ENCODE data around the gene LHFPL4. TPM values are rescaled to one million over a fixed set of nuclear protein-coding genes. Genes with fewer than 3 reads are reported as not detected.
"Not testable (repeated sequence)": the region's sequence is repeated elsewhere in the genome, so short reads cannot be mapped to it uniquely, and the experiment has no call there.

The LHFPL4 gene
- not detected in 2 replicates for total RNA-seq (2022)
- not detected for Bru-seq, nascent RNA
- BruChase-seq, experiment 1, labeled RNA remaining after a 6-hour chase = not detected
- percentile 2 among the genes with signal in this experiment for BruChase-seq, experiment 2, labeled RNA remaining after a 2-hour chase
- long read RNA-seq = 0 reads

- BruUV-seq (replicated peaks) = no TSS peak
- Mint-ChIP-seq H3K9me3 (ENCODE audit: unreplicated experiment) (no peaks in the 10 kb centered on the region), H3K36me3 (ENCODE audit: insufficient read depth, unreplicated experiment) (no peaks in the 10 kb centered on the region), H3K27me3 (ENCODE audit: insufficient read depth, unreplicated experiment) (peaks cover 58% of the 10 kb centered on the region), H3K4me1 (ENCODE audit: insufficient read depth, unreplicated experiment) (no peaks in the 10 kb centered on the region), H3K27ac (ENCODE audit: low read depth, unreplicated experiment) (no peak within 1 kb of the TSS), H3K4me3 (ENCODE audit: unreplicated experiment) (no peak within 1 kb of the TSS)
- TF ChIP-seq, protein P1, sequence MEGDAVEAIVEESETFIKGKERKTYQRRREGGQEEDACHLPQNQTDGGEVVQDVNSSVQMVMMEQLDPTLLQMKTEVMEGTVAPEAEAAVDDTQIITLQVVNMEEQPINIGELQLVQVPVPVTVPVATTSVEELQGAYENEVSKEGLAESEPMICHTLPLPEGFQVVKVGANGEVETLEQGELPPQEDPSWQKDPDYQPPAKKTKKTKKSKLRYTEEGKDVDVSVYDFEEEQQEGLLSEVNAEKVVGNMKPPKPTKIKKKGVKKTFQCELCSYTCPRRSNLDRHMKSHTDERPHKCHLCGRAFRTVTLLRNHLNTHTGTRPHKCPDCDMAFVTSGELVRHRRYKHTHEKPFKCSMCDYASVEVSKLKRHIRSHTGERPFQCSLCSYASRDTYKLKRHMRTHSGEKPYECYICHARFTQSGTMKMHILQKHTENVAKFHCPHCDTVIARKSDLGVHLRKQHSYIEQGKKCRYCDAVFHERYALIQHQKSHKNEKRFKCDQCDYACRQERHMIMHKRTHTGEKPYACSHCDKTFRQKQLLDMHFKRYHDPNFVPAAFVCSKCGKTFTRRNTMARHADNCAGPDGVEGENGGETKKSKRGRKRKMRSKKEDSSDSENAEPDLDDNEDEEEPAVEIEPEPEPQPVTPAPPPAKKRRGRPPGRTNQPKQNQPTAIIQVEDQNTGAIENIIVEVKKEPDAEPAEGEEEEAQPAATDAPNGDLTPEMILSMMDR (IDR thresholded peaks at IDR 0.05; ENCODE audit: unreplicated experiment) = no peak
- intact Hi-C loops (cut with micrococcal nuclease) = no loop called here
- DNase-seq (ENCODE audit: unreplicated experiment) = no peak
- ChIA-PET POLR2A (interaction anchor here (0.5 kb wide), 1 partner anchor 10 kb away, joined by 3 read pairs; no protein-coding TSS in a partner anchor), CTCF (interaction anchor here (0.5 kb wide), 1 partner anchor 8 kb away, joined by 3 read pairs; no protein-coding TSS in a partner anchor)
Measured at GRCh38 chr3:9553021-9553947, at the start of gene LHFPL4. Gene LHFPL4 (minus strand): TSS chr3:9553822. CDS start chr3:9552679, 1,143 bp downstream.

- CTCF ChIA-PET = no interaction called here
- no peaks in the 10 kb centered on the region for H3K27me3 Mint-ChIP-seq (ENCODE audit: insufficient read depth, unreplicated experiment)
- H3K36me3 Mint-ChIP-seq (ENCODE audit: insufficient read depth, unreplicated experiment) = no peaks in the 10 kb centered on the region
- no peak for DNase-seq (ENCODE audit: unreplicated experiment)
- POLR2A ChIA-PET = no interaction called here
- intact Hi-C loops (cut with micrococcal nuclease) = no loop called here
- no peak overlapping the region for H3K4me3 Mint-ChIP-seq (ENCODE audit: unreplicated experiment)
- H3K4me1 Mint-ChIP-seq (ENCODE audit: insufficient read depth, unreplicated experiment) = no peaks in the 10 kb centered on the region
- no TSS peak for BruUV-seq (replicated peaks)
- H3K27ac Mint-ChIP-seq (ENCODE audit: low read depth, unreplicated experiment) = no peak overlapping the region
- peaks cover 8% of the 10 kb centered on the region for H3K9me3 Mint-ChIP-seq (ENCODE audit: unreplicated experiment)
- TF ChIP-seq, protein P1 (IDR thresholded peaks at IDR 0.05; ENCODE audit: unreplicated experiment) = no peak
Measured at GRCh38 chr3:9602620-9603019, 49.0 kb upstream of the LHFPL4 start.

DNA sequence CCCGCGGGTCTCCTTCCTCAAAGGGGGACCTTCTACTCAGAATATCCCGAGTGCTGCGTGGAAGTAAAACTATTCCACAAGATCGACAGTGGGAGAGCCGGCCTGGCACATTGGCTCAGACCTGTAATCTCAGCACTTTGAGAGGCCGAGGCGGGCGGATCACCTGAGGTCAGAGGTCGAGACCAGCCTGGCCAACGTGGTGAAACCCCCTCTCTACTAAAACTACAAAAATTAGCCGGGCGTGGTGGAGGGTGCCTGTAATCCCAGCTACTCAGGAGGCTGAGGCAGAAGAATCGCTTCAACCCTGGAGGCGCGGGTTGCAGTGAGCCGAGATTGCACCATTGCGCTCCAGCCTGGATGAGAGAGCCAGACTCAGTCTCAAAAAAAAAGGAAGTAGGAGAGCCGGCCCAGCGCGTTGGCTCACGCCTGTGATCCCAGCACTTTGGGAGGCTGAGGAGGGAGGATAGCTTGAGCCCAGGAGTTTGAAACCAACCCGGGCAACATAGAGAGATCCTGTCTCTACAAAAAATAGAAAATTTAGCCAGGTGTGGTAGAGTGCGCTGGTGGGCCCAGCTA lies 47.5 kb upstream of the LHFPL4 start:
- H3K36me3 Mint-ChIP-seq (ENCODE audit: insufficient read depth, unreplicated experiment); CTCF ChIA-PET; H3K4me1 Mint-ChIP-seq (ENCODE audit: insufficient read depth, unreplicated experiment); BruUV-seq (replicated peaks); H3K27me3 Mint-ChIP-seq (ENCODE audit: insufficient read depth, unreplicated experiment); intact Hi-C loops (cut with micrococcal nuclease); H3K4me3 Mint-ChIP-seq (ENCODE audit: unreplicated experiment); DNase-seq (ENCODE audit: unreplicated experiment); H3K9me3 Mint-ChIP-seq (ENCODE audit: unreplicated experiment); H3K27ac Mint-ChIP-seq (ENCODE audit: low read depth, unreplicated experiment): not testable (repeated sequence)
- POLR2A ChIA-PET = interaction anchor here (0.6 kb wide), 1 partner anchor 39 kb away, joined by 3 read pairs; no protein-coding TSS in a partner anchor

DNA sequence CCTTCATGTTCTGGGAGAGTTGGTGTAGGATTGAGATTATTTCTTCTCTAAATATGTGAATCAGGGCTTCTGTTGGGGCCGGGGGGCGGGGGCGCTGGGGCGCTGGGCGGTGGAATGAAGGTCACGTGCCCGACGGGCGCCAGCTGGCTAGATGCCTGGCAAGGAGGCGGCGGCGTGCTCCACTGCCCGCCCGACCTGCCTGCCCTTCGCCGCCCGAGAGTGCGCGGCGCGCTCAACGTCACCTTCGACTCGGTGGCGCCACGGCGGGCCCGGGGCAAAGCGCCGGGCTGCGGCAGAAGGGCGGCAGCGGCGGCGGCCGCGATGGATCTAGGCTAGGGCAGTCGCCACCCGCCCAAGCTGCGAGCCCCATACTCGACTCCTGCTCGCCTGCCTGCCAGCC lies 47.0 kb upstream of the LHFPL4 start:
- H3K4me1 Mint-ChIP-seq (ENCODE audit: insufficient read depth, unreplicated experiment) = no peaks in the 10 kb centered on the region
- ChIA-PET CTCF (no interaction called here), POLR2A (no interaction called here)
- no peaks in the 10 kb centered on the region for H3K9me3 Mint-ChIP-seq (ENCODE audit: unreplicated experiment)
- H3K36me3 Mint-ChIP-seq (ENCODE audit: insufficient read depth, unreplicated experiment) = no peaks in the 10 kb centered on the region
- H3K27me3 Mint-ChIP-seq (ENCODE audit: insufficient read depth, unreplicated experiment) = peaks cover 4% of the 10 kb centered on the region
- intact Hi-C loops (cut with micrococcal nuclease) = no loop called here
- no TSS peak for BruUV-seq (replicated peaks)
- TF ChIP-seq, protein P1 (IDR thresholded peaks at IDR 0.05; ENCODE audit: unreplicated experiment) = no peak
- H3K4me3 Mint-ChIP-seq (ENCODE audit: unreplicated experiment) = no peak overlapping the region
- no peak overlapping the region for H3K27ac Mint-ChIP-seq (ENCODE audit: low read depth, unreplicated experiment)
- DNase-seq (ENCODE audit: unreplicated experiment) = no peak
